HG02642 (cell line): ENCODE measurements around the gene HIVEP2.

ENCODE experiments used
- ATAC-seq: cut with Tn5 transposase; IDR thresholded peaks from one replicate; pipeline ENCODE4 v1.9.1; 2021; ENCODE audit warnings: mild to moderate bottlenecking; ENCODE audit not compliant: unreplicated experiment, poor library complexity

The HIVEP2 gene

DNA sequence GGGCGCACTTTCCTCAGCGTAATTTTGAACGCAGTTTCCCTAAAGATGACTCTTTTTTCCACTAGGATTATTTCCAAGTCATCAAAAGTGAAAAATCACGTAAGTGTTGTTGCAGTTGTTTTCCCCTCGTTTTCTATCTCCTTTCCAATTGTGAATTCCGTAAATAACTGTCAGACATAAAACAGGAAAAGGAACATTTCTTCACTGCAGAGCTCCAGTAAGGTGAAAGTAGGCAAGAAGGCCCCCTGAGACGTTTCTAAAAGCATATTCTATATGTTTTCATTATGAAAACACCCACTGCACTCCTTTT is 17.8 kb downstream of the HIVEP2 start:
- ATAC-seq: no peak

DNA sequence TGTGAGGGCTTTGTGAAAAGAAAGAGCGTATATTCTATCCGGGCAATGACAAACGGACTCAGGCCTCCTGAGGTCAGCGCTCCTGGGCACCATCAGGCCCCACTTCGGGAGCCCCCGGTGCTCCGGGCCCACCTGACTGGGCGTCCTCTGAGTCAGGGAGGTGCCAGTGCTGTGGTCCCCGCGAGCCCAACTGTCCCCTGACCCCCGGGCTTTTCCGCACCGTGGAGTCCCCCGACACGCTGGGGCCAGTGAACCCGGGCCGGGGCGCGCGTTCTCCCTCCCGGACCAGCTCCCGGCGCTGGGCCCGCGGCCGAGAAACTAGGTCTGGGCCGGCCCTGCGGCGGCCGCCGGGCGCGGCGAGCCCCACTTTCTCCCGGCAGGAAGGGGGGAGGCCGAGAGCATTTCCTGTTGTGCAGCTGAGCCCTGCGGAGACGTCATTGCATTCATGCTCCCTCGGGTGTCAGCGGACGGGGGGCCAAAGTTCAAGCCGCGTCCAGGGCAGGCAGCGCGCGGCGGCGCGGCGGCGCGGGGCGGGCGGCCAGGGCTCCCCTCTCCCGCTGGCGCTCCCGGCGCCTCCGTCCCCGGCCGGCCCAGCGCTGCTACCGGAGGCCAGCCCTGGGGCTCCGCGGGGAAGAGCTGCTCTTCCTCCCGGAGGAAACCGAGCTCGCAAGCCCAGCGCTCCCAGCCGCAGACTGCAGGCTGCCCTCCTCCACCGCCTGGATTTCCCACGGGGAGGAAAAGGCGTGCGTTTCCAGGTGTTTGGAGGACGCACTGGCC is 18.3 kb downstream of the HIVEP2 start:
- peak; percentile 94 for ATAC-seq

DNA sequence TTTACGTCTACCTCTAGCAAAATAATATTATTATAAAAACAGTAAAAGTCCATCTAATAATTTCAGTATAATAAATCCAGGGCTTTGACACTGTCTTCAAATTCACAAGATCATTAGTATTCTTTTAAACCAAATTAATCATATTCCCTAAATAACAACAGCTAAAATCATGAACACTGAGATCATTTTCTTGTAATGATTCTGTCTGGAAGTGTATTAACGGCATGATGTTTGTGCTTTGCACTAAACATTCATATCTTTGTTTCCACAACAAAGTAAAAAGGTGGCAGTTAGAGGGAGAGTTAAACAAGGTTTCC is 18.8 kb downstream of the HIVEP2 start:
- no peak for ATAC-seq

DNA sequence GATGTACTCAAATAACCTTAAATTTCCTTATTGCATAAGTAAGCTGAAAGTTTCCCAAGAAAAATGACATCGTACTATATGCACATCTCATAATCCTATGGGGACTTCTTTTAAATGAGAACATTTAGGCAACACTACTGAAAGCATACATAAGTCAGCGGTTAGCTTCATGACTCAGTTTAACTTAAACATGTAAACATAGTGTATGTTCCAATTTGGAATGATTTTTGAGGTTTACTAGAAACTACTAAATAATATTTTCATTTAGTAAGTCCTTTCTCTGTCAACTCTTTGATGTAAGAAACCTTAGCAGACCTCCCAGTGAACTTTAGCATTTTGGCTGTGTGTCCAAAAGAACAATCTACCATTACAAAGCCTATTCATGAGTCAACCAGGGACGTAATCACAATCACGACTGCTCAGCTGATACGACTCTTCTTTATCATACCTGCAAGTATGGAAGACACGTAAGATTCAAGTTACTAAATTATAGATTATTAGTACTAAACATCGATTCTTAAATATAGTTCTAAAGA is 19.3 kb downstream of the HIVEP2 start:
- ATAC-seq: no peak

DNA sequence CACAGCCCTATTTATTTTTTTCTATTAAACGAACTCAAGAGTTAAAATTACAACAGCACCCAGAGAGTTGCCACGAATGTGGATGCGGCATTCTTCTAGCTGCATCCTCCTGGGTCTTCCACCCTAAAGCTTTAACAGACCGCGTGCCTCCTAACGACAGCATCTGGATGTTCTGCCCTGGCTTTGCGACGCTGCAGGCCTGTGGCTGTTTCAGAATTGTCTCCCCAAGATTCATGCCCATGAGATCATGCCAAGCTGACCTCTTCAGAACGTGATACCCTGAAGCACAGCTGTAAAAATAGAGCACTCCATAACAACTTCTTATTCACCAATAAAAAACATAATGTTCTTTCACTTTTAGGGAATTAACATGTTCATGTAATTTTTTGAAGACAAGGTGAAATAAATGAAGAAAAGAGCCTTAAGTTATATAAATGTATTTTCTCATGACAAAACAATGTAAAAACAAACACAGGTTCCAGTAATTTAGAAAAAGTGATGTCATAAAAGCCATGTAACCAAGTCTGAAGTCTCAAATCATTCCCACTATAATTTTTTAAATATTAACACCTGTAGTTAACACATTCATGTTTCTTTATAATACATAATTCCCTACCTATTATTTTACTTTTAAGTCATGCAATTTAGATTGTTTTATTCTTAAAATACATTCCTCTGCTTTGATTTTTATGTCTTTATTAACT is 26.5 kb downstream of the HIVEP2 start:
- ATAC-seq: no peak

DNA sequence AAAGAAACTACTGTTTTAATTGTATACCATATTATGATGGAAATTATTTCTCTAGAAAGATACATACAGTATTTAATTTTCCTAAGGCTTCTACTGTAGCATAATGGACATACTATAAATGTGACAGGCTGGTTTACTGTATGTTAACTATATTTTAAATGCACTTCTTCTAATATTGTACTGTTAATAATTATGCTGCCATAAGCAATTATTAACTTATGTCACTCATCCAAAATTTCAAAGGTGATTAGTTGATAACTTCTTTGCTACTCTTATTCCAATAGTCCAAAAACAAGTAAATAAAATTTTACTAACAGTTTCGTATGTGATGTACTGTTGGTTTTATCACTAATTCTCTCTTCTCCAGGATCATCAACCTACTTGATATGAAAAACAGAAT is 28.1 kb downstream of the HIVEP2 start:
- ATAC-seq: no peak

DNA sequence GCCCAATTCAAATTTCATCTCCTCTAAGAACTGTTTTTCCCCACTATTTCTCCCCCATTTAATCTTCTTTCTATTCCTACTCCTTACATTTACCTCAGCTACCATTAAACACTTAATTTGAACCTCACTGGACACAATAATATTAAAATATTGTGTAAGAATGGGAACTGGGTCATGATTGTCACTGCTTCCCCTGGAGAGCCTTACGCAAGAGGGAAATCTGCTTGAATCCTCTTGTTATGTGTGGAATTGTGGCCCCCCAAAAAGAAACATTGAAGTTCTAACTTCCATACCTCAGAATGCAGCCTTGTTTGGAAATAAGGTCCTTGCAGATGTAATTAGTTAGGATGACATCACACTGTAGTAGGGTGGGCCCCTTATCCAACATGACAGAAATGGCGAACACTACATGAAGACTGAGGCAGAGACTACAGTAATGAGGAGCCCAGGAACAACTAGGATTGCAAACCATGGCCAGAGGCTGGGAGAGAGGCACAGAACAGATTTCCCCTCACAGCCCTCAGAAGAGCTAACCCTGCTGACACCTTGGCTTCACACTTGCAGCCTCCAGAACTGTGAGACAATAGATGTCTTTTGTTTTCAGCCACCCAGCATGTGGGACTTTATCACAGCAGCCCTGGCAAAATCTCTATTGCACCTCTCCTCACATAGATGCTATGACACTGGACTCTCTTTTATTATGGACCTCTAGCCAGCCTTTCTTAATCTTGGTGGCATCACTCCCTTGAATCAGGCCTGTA is 29.9 kb downstream of the HIVEP2 start:
- ATAC-seq: no peak

DNA sequence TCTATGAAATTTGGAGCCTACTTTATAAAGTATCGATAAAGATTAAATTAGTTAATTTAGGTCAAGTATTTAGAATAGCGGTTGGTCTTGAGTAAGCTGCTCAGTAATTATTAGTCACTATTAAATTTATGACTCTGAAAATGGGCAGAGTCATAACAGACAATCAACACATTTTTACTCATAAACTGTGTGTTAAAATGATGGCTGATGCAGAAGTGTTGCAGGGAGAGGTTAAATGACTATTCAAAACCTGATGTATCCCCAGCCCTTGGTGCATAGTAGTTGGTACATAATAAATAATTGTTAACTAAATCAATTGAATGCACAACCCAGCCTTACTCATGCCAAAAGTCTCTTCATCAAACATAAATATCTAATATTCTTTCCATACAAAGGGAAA is 30.6 kb downstream of the HIVEP2 start:
- ATAC-seq: no peak

DNA sequence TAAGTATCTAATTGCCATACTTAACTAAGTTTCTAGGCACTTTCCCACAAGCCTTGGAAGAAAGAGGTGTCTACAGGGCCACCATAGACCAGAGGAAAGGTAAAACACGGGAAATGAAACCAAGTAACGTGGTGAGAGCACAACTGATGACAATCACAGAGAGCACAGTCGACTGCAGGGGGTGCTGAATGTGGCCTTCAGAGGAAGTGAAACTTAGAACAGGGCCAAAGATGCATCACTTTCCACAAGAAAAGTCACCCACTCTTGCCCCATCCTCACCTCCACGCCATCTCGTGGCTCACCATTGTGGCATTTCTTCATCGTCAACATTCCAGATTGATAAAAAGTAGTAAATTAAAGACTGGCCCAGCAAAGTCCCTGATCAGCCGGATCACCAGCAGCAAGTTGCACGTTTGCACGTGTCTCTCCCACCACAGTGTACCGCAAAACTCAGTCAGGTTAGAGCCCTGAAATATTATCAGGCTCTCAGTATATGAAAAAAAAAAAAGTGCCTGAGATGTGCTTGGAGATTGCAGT is 31.4 kb downstream of the HIVEP2 start:
- peak; percentile 93 for ATAC-seq

DNA sequence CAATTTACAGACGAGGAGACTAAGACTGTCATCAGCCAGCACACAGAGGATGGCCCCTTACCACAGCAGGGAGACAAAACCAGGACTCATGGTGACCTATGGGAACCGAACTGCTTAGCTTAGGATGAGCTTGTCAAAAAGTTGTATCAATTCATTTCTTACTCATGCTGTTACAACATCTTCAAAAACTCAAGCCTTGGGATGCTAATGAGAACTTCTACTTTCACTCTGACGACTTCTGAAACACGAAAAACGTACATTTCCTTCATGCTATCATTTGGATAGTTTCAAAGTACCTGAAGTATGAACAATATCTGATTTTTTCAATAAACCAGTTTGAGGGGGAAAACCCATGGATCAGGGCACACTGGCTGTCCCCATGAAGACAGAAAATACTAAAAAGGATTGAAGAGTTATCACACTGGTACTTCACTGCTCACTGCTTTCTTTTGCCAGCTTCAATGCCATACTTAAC is 31.9 kb downstream of the HIVEP2 start:
- peak; percentile 72 for ATAC-seq

DNA sequence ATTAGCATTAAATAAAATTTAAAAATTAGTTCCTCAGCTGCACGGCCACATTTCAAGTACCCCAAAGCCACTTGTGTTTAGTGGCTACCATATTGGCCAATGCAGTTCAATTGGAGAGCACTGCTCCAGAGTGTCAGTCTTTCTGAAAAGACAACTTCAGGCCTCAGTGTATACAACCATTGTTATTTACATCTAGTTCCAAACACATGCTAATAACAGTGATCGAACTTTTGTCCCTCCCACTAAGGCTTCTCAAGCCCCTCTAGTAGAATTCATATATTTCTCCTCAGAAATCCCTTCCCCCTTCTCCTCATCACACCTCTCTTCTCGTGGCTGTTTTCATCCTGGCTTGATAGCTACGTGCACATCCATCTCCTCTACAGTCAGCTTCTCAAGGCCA is 32.9 kb downstream of the HIVEP2 start:
- no peak for ATAC-seq

DNA sequence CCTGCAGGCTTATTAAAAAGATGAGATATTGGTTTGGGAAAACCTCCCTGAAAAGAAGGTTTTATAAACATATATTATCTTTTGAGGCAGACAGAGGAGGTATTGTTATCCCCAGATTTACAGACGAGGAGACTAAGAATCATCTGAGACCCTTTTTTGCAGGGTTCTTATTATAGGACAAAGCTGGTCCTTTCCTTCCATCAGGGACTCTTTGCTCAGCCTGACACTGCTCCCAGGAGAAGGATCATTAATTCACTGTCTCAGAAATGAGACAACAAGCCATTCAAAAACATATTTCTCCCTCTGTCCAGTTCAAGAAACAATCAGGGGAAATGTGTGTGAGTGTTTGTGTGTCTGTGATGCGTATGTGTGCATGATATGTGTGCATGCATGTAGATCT is 33.5 kb downstream of the HIVEP2 start:
- ATAC-seq: no peak

DNA sequence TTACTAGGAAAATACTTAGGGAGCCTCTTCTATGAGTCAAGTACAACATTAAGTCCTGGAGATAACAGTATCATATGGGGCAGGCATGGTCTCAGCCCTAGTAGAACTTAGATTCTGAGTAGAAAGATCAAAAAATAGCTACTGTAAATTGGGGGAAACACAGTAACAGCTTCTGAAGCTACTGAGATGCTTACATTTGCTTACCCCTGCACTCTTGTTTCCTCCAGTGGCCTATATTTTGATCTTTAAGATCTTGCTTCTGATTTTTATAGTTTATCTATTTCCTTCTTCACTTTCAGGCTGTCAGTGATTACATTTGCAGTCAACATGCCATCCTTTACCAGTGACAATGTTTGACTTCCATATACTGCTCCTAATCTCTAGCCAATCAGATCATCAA is 35.3 kb downstream of the HIVEP2 start:
- no peak for ATAC-seq

DNA sequence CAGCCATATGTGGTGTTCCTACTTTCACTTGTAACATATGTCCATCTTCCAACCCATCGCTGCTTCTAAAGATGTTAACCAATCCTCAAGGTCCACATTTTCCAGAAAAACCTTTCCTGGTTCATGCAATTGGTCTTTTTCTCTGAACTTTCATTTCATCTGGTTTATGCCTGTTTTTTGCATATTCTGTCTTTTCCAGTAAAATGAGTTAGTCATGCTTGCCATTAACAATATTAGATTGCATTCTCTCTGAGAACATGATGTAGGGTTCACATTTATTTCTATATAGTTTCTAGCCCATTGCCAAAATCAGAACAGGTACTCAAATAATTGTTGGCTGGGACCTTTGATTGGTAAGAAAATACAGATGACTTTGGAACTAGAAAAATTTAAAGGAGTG is 36.7 kb downstream of the HIVEP2 start:
- ATAC-seq: no peak

DNA sequence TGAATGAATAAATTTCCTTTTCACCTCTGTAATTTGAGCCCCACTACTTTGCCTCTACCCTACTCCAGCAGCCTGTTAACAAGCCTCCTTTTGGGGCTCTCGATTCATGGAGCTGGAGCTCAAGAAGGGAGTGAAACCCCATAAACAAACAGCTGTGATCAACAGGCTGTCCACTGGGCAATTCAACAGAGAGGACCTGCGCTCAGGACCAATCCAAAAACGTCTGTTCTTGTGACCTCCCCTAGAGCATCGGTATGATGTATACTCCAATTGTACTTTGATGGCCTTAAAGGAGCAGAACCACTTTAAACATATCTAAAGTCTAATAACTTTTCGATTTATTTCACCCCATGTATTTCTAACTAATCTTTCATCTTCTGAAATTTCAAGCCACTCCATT is 37.4 kb downstream of the HIVEP2 start:
- peak; percentile 16 for ATAC-seq

DNA sequence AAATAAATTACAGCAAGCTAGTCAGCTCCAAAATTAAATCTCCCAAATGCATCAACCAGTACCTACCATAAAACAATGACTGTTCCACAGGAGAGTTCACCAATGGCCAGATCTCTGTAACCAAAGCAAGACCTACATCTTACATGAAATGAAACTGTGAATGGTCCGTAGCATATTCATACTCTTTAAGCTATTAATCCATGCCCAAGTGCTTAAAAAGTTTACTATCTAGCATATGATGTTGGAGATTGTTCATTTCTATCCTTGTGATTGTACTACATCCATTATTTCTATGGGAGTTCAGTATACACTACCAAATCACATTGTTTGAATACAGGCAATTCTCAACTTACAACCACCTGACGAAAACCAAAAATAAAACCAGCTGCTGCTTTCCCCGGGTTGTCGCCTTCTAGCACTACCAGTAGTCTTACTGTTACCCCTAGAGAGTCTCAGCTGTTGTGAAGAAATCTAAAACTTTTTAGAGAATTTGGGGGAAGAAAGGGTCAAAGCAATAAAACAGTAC is 38.0 kb downstream of the HIVEP2 start:
- peak; percentile 69 for ATAC-seq

DNA sequence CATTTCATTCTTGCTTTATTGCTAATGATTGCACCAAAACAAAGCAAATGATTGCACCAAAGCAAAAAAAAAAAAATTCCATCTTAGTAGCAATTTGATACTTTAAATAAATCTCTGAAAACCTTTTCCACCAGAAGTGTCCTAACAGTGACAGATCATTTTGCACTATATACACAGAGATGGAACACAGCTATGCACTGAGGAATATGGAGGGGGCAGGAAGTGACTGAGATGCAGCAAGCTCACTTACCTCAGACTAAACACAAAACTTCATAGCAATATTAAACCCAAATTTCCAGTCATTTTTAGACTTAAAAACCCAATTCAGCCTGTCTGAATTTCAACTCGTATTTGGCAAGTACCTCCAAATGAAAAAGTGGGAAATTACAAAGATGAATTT is 41.2 kb downstream of the HIVEP2 start:
- ATAC-seq: no peak

DNA sequence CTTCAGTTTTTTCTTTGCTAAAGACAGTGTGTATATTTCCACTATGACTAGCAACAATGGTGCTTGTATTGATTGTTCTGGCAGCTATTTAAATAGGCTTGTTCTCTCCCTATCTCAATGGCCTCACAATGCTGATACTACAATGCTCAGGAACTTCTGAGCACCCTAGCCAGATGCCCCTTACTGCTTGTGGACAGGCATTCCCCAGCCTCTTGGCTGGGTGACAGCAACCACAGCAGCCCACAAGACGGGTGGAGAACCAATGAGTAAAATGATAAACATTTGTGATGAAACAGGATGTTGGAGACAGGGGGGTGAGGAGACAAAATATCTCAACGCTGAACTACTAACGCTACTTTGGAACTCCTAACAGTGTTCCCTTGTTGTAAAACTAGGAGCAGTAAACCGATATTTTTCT is 42.3 kb downstream of the HIVEP2 start:
- ATAC-seq: peak; percentile 83

DNA sequence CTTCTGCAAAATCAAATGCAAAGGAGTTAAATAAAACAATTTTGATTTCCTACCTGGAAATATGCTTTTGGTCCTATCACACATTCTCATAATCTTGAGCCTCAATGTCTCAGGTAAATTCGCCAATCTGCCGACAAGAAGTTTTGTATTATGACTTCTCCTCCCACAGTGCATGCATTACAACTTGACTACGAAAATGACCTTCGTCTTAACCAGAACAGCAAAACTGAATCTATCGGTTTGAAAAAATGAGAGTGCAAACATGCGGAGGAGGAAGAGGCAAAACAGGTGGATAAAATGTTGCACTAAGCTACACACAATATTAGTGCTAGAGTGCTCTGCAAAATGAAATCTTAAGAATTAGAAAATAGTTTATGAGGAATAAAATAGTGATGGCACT is 43.4 kb downstream of the HIVEP2 start:
- ATAC-seq: no peak

DNA sequence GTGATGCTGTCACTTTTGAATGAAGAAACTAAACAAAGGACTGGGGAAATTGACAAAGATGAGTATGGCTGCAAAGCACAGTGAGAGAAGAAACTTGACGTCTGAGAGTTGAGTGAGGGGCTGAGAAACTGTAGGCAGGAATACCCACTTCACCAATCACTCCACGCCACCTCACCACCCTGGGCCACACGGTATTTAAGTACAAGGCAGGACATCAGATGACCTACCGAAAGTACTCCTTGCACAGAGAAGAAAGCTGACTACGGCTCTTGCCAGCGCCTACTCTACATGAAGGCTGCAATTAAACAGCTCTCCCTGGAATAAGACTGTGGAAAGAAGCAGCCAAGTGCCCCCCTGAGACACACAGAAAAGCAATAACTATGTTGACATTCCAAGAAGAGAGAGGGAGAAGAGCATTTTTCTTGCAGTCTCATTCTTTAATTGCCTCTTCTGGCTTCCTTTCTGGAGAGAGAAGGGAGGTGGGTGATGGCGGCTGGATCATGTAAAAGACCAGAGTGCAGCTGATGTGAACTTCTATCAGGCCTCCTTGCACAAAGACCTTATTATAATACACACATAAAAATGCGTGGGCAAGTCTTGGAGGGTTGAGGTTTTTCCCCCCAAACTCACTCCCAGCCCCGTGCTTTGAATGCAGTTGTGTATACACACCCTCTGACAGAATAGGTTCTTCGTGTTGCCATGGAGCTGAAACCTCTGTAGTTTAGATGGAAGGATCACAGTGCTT is 44.6 kb downstream of the HIVEP2 start:
- no peak for ATAC-seq
